Sigmoid colon (tissue), 7 donors: ENCODE data around the gene TAOK3. TPM values are rescaled to one million over a fixed set of nuclear protein-coding genes. Genes with fewer than 3 reads are reported as not detected.

Source experiments
- DNase-seq: peaks from one replicate; pipeline ENCODE4 v3.0.0-alpha.2; 2019
- H3K27ac ChIP-seq, 4 donors: fragments of 200-600 bp; sonication (generic); one replicate each; pipeline ENCODE4 v1.5.1; 2016 to 2019; ENCODE audit warnings: mild to moderate bottlenecking in 1 of 4
- H3K27me3 ChIP-seq, 3 donors: fragments of 200-600 bp; sonication (generic); one replicate each; pipeline ENCODE4 v1.5.1; 2019; ENCODE audit warnings: mild to moderate bottlenecking in 1 of 3
- H3K36me3 ChIP-seq, 4 donors: fragments of 200-600 bp; sonication (generic); one replicate each; pipeline ENCODE4 v1.5.1; 2016 to 2019
- H3K4me1 ChIP-seq, 4 donors: fragments of 200-600 bp; sonication (generic); one replicate each; pipeline ENCODE4 v1.5.1; 2017 to 2019
- H3K4me3 ChIP-seq, 4 donors: fragments of 200-600 bp; sonication (generic); one replicate each; pipeline ENCODE4 v1.5.1; 2017 to 2019; ENCODE audit warnings: mild to moderate bottlenecking in 2 of 4, moderate library complexity in 1 of 4
- H3K9me3 ChIP-seq, 4 donors: fragments of 200-600 bp in 3 of 4; sonication (generic) in 3 of 4; one replicate each; pipeline versions ENCODE4 v1.5.1 to v1.6.1; 2013 to 2019
- CTCF ChIP-seq, 4 experiments: fragments of 450-650 bp in 3 of 4; fragments of 200-600 bp in 1 of 4; IDR thresholded peaks; one replicate each; pipeline ENCODE4 v1.5.1; 2016 to 2019; ENCODE audit warnings: antibody characterized with exemption in 4 of 4, mild to moderate bottlenecking in 3 of 4, moderate library complexity in 2 of 4
- EP300 ChIP-seq, 4 donors: sonication (generic); formaldehyde crosslinking; IDR thresholded peaks; one replicate each; pipeline ENCODE4 v1.6.1; 2017; ENCODE audit warnings: antibody characterized with exemption in 4 of 4
- POLR2A ChIP-seq, 2 donors: fragments of 450-650 bp; IDR thresholded peaks; one replicate each; pipeline ENCODE4 v1.6.1; 2016; ENCODE audit warnings: antibody characterized with exemption in 2 of 2, mild to moderate bottlenecking in 2 of 2, moderate library complexity in 2 of 2
- POLR2AphosphoS5 ChIP-seq, 4 donors: sonication (generic); formaldehyde crosslinking; IDR thresholded peaks; one replicate each; pipeline ENCODE4 v1.6.1; 2017; ENCODE audit warnings: antibody characterized with exemption in 4 of 4
- WGBS, 2 donors: extraction: QIAGEN DNeasy Blood & Tissue Kit; methylation state at CpG; one replicate each; pipeline ENCODE4 v1.1.7; 2013; 5-methylcytosine and 5-hydroxymethylcytosine counted together
- intact Hi-C: fragments of 100-400 bp; cut with DNase I; formaldehyde crosslinking; loops from one replicate; pipeline ENCODE4 v1.15.1; 2023
- polyA plus RNA-seq, 3 donors: library from polyadenylated mRNA; stranded (reverse); fragments of 200-250 nt; gene quantifications; one replicate each; pipeline ENCODE4 v1.2.3, GENCODE V29; 2013
- total RNA-seq, 4 donors: library from RNA; depleted of rRNA; stranded (reverse); fragments of >200 nt; gene quantifications; one replicate each; pipeline ENCODE4 v1.1.0, GENCODE V29; 2016
- donor health status: healthy with polysubstance abuse.
- donor health status: Bipolar disorder and iron deficiency.
- donor health status: healthy.

The TAOK3 gene
- total and polyA plus RNA-seq, 7 donors: 18.9 to 66.2 (median 29.4) TPM

GRCh38 chr12:118107011-118107410 is 265.7 kb downstream of the TAOK3 start:
- Histone ChIP-seq H3K4me1 (peaks cover 3 to 17% (median 8%) of the 10 kb centered on the region in 4 donors), H3K4me3 (no peak overlapping the region), H3K27me3 (no peaks in the 10 kb centered on the region), H3K27ac (no peak overlapping the region), H3K36me3 (no peaks in the 10 kb centered on the region), H3K9me3 (no peaks in the 10 kb centered on the region)
- no peak for DNase-seq
- intact Hi-C loops: no loop called here
- WGBS, 2 donors: 52 to 94% methylated on average over 4 of the region's 4 CpGs
- TF ChIP-seq CTCF (IDR thresholded peaks at IDR 0.05): no peak
- no peak for TF ChIP-seq EP300 (IDR thresholded peaks at IDR 0.05)
- TF ChIP-seq POLR2AphosphoS5 (IDR thresholded peaks at IDR 0.05): no peak
- no peak for TF ChIP-seq POLR2A (IDR thresholded peaks at IDR 0.05)

GRCh38 chr12:118103601-118104382 is 268.9 kb downstream of the TAOK3 start, which contains the start of gene VSIG10:
Gene VSIG10 (minus strand): TSS chr12:118104011. CDS start chr12:118103671, 340 bp downstream.
- WGBS, 2 donors: 0 to 1% methylated on average over 75 of the region's 75 CpGs
- peak; percentile 91 for DNase-seq
- intact Hi-C loops: loop anchor here (1.0 to 5.0 kb wide), 3 partner anchors 41 to 231 kb away; partner anchors contain the start of gene RFC5
- Histone ChIP-seq H3K9me3 (no peaks in the 10 kb centered on the region), H3K27me3 (no peaks in the 10 kb centered on the region), H3K4me1 (peaks cover 3 to 17% (median 8%) of the 10 kb centered on the region in 4 donors), H3K36me3 (no peaks in the 10 kb centered on the region), H3K4me3 (peak within 1 kb of the TSS; percentile 69 to 97 (median 76)), H3K27ac (peak within 1 kb of the TSS; percentile 78 to 85 (median 80))
- TF ChIP-seq POLR2AphosphoS5 (IDR thresholded peaks at IDR 0.05) (peak; percentile 11 to 65 (median 48)), CTCF (IDR thresholded peaks at IDR 0.05) (no peak), EP300 (IDR thresholded peaks at IDR 0.05) (no peak), POLR2A (IDR thresholded peaks at IDR 0.05) (peak in 1 of 2 donors; percentile 61)

- Histone ChIP-seq H3K27me3 (no peaks in the 10 kb centered on the region), H3K4me3 (peak overlapping the region; percentile 69 to 97 (median 76)), H3K9me3 (no peaks in the 10 kb centered on the region), H3K27ac (peak overlapping the region; percentile 78 to 85 (median 80)), H3K36me3 (no peaks in the 10 kb centered on the region), H3K4me1 (peaks cover 3 to 17% (median 8%) of the 10 kb centered on the region in 4 donors)
- intact Hi-C loops: loop anchor here (2.0 to 5.0 kb wide), 2 partner anchors 40 to 231 kb away; no protein-coding TSS in a partner anchor
- DNase-seq: peak; percentile 66
- WGBS, 2 donors: 0% methylated on average over 32 of the region's 32 CpGs
- no peak for TF ChIP-seq POLR2AphosphoS5 (IDR thresholded peaks at IDR 0.05)
- TF ChIP-seq EP300 (IDR thresholded peaks at IDR 0.05): no peak
- TF ChIP-seq POLR2A (IDR thresholded peaks at IDR 0.05): no peak
- no peak for TF ChIP-seq CTCF (IDR thresholded peaks at IDR 0.05)
Observed at GRCh38 chr12:118103201-118103600, 269.5 kb downstream of the TAOK3 start.

GRCh38 chr12:118102609-118103008 is 270.1 kb downstream of the TAOK3 start:
- peak overlapping the region; percentile 69 to 97 (median 76) for H3K4me3 ChIP-seq
- no peak for TF ChIP-seq EP300 (IDR thresholded peaks at IDR 0.05)
- no peak for TF ChIP-seq POLR2A (IDR thresholded peaks at IDR 0.05)
- TF ChIP-seq CTCF (IDR thresholded peaks at IDR 0.05): no peak
- no peak for TF ChIP-seq POLR2AphosphoS5 (IDR thresholded peaks at IDR 0.05)
- peaks cover 3 to 17% (median 8%) of the 10 kb centered on the region in 4 donors for H3K4me1 ChIP-seq
- intact Hi-C loops: loop anchor here (2.0 to 5.0 kb wide), 2 partner anchors 40 to 230 kb away; no protein-coding TSS in a partner anchor
- H3K27me3 ChIP-seq: no peaks in the 10 kb centered on the region
- no peak for DNase-seq
- H3K9me3 ChIP-seq: no peaks in the 10 kb centered on the region
- no peaks in the 10 kb centered on the region for H3K36me3 ChIP-seq
- WGBS, 2 donors: 12 to 47% methylated on average over 5 of the region's 5 CpGs
- peak overlapping the region in 2 of 4 donors; percentile 81 to 85 for H3K27ac ChIP-seq
